ENCODE results near the gene FRAS1.

The FRAS1 gene

GRCh38 chr4:78524009-78524408 lies 466.9 kb downstream of the FRAS1 start:
- Histone ChIP-seq H3K36me3 (peaks cover 14% of the 10 kb centered on the region), H3K9me3 (no peaks in the 10 kb centered on the region), H3K4me1 (no peaks in the 10 kb centered on the region), H3K27me3 (no peaks in the 10 kb centered on the region), H3K4me3 (ENCODE audit: low read depth, low read length) (no peak overlapping the region)
- no peak for DNase-seq
- TF ChIP-seq CTCF (IDR thresholded peaks at IDR 0.05; ENCODE audit: low read depth, low read length): no peak

- peaks cover 14% of the 10 kb centered on the region for H3K36me3 ChIP-seq
- no peak for DNase-seq
- no peaks in the 10 kb centered on the region for H3K9me3 ChIP-seq
Observed at GRCh38 chr4:78525559-78525958, 468.4 kb downstream of the FRAS1 start.

GRCh38 chr4:78527103-78527502 lies 470.0 kb downstream of the FRAS1 start:
- no peaks in the 10 kb centered on the region for H3K9me3 ChIP-seq
- no peak for DNase-seq
- H3K4me3 ChIP-seq (ENCODE audit: low read depth, low read length): no peak overlapping the region
- no peak for TF ChIP-seq CTCF (IDR thresholded peaks at IDR 0.05; ENCODE audit: low read depth, low read length)
- no peaks in the 10 kb centered on the region for H3K27me3 ChIP-seq
- no peaks in the 10 kb centered on the region for H3K4me1 ChIP-seq
- peaks cover 11% of the 10 kb centered on the region for H3K36me3 ChIP-seq

More at GRCh38 chr4:78525559-78525958, 468.4 kb downstream of the FRAS1 start:
- H3K4me1 ChIP-seq: no peaks in the 10 kb centered on the region
- no peak overlapping the region for H3K4me3 ChIP-seq (ENCODE audit: low read depth, low read length)
- no peak for TF ChIP-seq CTCF (IDR thresholded peaks at IDR 0.05; ENCODE audit: low read depth, low read length)
- no peaks in the 10 kb centered on the region for H3K27me3 ChIP-seq

- no peaks in the 10 kb centered on the region for H3K27me3 ChIP-seq
- H3K9me3 ChIP-seq: no peaks in the 10 kb centered on the region
- no peaks in the 10 kb centered on the region for H3K4me1 ChIP-seq
- TF ChIP-seq CTCF (IDR thresholded peaks at IDR 0.05; ENCODE audit: low read depth, low read length): no peak
- H3K36me3 ChIP-seq: peaks cover 11% of the 10 kb centered on the region
- DNase-seq: no peak
- H3K4me3 ChIP-seq (ENCODE audit: low read depth, low read length): no peak overlapping the region
Observed at GRCh38 chr4:78527555-78527954, 470.4 kb downstream of the FRAS1 start.

GRCh38 chr4:78528327-78528726 lies 471.2 kb downstream of the FRAS1 start:
- H3K4me3 ChIP-seq (ENCODE audit: low read depth, low read length): no peak overlapping the region
- no peak for TF ChIP-seq CTCF (IDR thresholded peaks at IDR 0.05; ENCODE audit: low read depth, low read length)
- H3K4me1 ChIP-seq: no peaks in the 10 kb centered on the region
- H3K36me3 ChIP-seq: peaks cover 11% of the 10 kb centered on the region
- no peak for DNase-seq
- H3K9me3 ChIP-seq: no peaks in the 10 kb centered on the region
- H3K27me3 ChIP-seq: no peaks in the 10 kb centered on the region

GRCh38 chr4:78529569-78530209 lies 472.6 kb downstream of the FRAS1 start:
- no peaks in the 10 kb centered on the region for H3K27me3 ChIP-seq
- peaks cover 6% of the 10 kb centered on the region for H3K36me3 ChIP-seq
- no peak for TF ChIP-seq CTCF (IDR thresholded peaks at IDR 0.05; ENCODE audit: low read depth, low read length)
- H3K4me1 ChIP-seq: no peaks in the 10 kb centered on the region
- no peak overlapping the region for H3K4me3 ChIP-seq (ENCODE audit: low read depth, low read length)
- H3K9me3 ChIP-seq: no peaks in the 10 kb centered on the region
- no peak for DNase-seq

Data from BE2C (cell line).